Measurements from ENCODE around the gene COG5. TPM values are rescaled to one million over a fixed set of nuclear protein-coding genes. Genes with fewer than 3 reads are reported as not detected.

Gene COG5
- total RNA-seq, 1 experiment from 2014 or later: 20.2 TPM

- Mint-ChIP-seq H3K4me1 (peaks cover 8 to 9% of the 10 kb centered on the region in 2 experiments; a peak in 3 of 4 replicates), H3K27me3 (ENCODE audit: low read depth) (no peaks in the 10 kb centered on the region), H3K9me3 (no peaks in the 10 kb centered on the region), H3K4me3 (no peak overlapping the region), H3K36me3 (ENCODE audit: insufficient read depth in 1 of 3, low read depth in 3 of 3) (peaks cover 0 to 11% (median 2%) of the 10 kb centered on the region in 3 experiments; a peak in 1 of 7 replicates), H3K27ac (no peak overlapping the region)
- Histone ChIP-seq H3K14ac (ENCODE audit: insufficient read depth, low read length) (no peak overlapping the region), H3K4me1 (ENCODE audit: insufficient read depth, low read length) (no peaks in the 10 kb centered on the region), H4K8ac (replicated peaks; ENCODE audit: insufficient read length, low read depth, low read length) (no peak overlapping the region), H2BK5ac (ENCODE audit: insufficient read length, low read length) (no peak overlapping the region), H3K27ac (ENCODE audit: insufficient read length, low read depth, low read length) (no peak overlapping the region), H3K4ac (ENCODE audit: low read depth, low read length) (no peak overlapping the region), H2AK5ac (ENCODE audit: insufficient read length, low read length) (no peak overlapping the region), H2AFZ (ENCODE audit: low read length) (no peak overlapping the region), H2BK15ac (ENCODE audit: low read depth, low read length) (no peak overlapping the region), H4K20me1 (ENCODE audit: control insufficient read depth, insufficient read depth, insufficient read length) (no peaks in the 10 kb centered on the region), H3K27me3 (ENCODE audit: insufficient read depth, low read length) (no peaks in the 10 kb centered on the region), H3K79me2 (ENCODE audit: insufficient read depth, low read length) (no peaks in the 10 kb centered on the region), H3K9me3 (ENCODE audit: control insufficient read depth, low read depth, low read length) (no peaks in the 10 kb centered on the region), H3K9ac (ENCODE audit: extremely low read depth, insufficient read length, low read length) (no peak overlapping the region), H4K91ac (ENCODE audit: insufficient read length, low read depth, low read length) (no peak overlapping the region), H3K56ac (ENCODE audit: insufficient read length, low read depth, low read length) (no peak overlapping the region), H3K4me2 (ENCODE audit: insufficient read depth, insufficient read length, low read length) (no peak overlapping the region), H3T11ph (ENCODE audit: low read length) (no peak overlapping the region), H3K79me1 (ENCODE audit: insufficient read depth, low read depth, low read length, poor library complexity, severe bottlenecking) (no peaks in the 10 kb centered on the region), H2BK12ac (ENCODE audit: insufficient read length, low read depth, low read length) (no peak overlapping the region), H3K18ac (ENCODE audit: insufficient read length, low read depth, low read length) (no peak overlapping the region), H2BK20ac (ENCODE audit: low read depth, low read length, poor library complexity, severe bottlenecking) (no peak overlapping the region), H3K23ac (ENCODE audit: insufficient read length, low read depth, low read length) (no peak overlapping the region), H3K23me2 (ENCODE audit: insufficient read length, low read depth, low read length, poor library complexity, severe bottlenecking) (no peaks in the 10 kb centered on the region), H2BK120ac (ENCODE audit: low read depth, low read length, poor library complexity, severe bottlenecking) (no peak overlapping the region), H4K5ac (ENCODE audit: insufficient read length, low read depth, low read length) (no peak overlapping the region)
- TF ChIP-seq CTCF (conservative IDR thresholded peaks at IDR 0.05): no peak
- no peak for DNase-seq
- WGBS (ENCODE audit: extremely low coverage, insufficient read length, low lambda C conversion rate): no CpG with 5 or more reads among the region's 3 CpGs
These were observed 402.3 kb downstream of the COG5 start for GRCh38 chr7:107161415-107161814.

All from H9 (cell line).